ENCODE data around the gene SSBP1.

DNA sequence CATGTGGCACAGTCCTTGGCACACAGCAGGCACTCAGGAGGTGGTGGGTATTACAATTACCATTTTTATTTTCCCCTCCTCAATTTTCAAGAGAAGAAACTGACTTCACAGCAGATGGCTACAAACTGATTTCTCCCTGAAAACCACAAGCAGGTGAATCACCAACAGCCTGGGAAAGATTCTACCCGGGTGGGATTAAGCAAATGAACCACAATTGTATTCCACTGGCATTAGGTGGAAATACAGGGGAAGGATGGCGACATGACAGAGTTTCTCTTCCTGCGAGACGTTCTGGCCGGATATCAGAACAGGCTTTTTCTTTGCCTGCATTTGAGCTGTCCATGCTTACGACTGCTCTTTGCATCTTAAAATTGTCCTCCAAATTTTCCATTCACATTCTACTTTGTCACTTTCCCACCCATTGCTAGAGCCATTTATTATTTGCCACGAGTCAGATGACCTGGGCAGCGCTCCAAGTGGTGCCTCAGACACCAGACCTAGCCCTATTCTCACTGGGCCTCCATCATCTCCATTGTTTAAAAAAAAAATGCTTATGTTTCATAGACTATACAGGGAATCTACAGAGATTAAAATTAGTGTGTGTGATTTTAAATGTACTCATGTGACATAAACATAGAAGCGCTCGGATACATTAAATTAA is 40.8 kb upstream of the SSBP1 start:
- TF ChIP-seq CREB1 (IDR thresholded peaks at IDR 0.05; ENCODE audit: low read depth), result no peak
- TF ChIP-seq, protein P1, sequence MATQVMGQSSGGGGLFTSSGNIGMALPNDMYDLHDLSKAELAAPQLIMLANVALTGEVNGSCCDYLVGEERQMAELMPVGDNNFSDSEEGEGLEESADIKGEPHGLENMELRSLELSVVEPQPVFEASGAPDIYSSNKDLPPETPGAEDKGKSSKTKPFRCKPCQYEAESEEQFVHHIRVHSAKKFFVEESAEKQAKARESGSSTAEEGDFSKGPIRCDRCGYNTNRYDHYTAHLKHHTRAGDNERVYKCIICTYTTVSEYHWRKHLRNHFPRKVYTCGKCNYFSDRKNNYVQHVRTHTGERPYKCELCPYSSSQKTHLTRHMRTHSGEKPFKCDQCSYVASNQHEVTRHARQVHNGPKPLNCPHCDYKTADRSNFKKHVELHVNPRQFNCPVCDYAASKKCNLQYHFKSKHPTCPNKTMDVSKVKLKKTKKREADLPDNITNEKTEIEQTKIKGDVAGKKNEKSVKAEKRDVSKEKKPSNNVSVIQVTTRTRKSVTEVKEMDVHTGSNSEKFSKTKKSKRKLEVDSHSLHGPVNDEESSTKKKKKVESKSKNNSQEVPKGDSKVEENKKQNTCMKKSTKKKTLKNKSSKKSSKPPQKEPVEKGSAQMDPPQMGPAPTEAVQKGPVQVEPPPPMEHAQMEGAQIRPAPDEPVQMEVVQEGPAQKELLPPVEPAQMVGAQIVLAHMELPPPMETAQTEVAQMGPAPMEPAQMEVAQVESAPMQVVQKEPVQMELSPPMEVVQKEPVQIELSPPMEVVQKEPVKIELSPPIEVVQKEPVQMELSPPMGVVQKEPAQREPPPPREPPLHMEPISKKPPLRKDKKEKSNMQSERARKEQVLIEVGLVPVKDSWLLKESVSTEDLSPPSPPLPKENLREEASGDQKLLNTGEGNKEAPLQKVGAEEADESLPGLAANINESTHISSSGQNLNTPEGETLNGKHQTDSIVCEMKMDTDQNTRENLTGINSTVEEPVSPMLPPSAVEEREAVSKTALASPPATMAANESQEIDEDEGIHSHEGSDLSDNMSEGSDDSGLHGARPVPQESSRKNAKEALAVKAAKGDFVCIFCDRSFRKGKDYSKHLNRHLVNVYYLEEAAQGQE (IDR thresholded peaks at IDR 0.05; ENCODE audit: low read depth), result no peak
- TF ChIP-seq TAF1 (IDR thresholded peaks at IDR 0.05; ENCODE audit: low read depth), result no peak
- TF ChIP-seq, protein P2, sequence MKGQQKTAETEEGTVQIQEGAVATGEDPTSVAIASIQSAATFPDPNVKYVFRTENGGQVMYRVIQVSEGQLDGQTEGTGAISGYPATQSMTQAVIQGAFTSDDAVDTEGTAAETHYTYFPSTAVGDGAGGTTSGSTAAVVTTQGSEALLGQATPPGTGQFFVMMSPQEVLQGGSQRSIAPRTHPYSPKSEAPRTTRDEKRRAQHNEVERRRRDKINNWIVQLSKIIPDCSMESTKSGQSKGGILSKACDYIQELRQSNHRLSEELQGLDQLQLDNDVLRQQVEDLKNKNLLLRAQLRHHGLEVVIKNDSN (IDR thresholded peaks at IDR 0.05), result no peak
- no peak for TF ChIP-seq MAX (IDR thresholded peaks at IDR 0.05)
- no peak for TF ChIP-seq EP300 (IDR thresholded peaks at IDR 0.05; ENCODE audit: borderline replicate concordance)
- no peak for TF ChIP-seq YY1 (IDR thresholded peaks at IDR 0.05; ENCODE audit: low read depth)
- TF ChIP-seq EGR1 (IDR thresholded peaks at IDR 0.05), result no peak
- TF ChIP-seq RAD21 (IDR thresholded peaks at IDR 0.05; ENCODE audit: low read depth), result no peak
- no peak for TF ChIP-seq TEAD4 (IDR thresholded peaks at IDR 0.05)
- TF ChIP-seq ZBTB7A (IDR thresholded peaks at IDR 0.05; ENCODE audit: low read depth), result no peak
- no peak for TF ChIP-seq FOXM1 (IDR thresholded peaks at IDR 0.05; ENCODE audit: borderline replicate concordance, low read depth)
- TF ChIP-seq CEBPB (IDR thresholded peaks at IDR 0.05), result no peak
- TF ChIP-seq TCF12 (IDR thresholded peaks at IDR 0.05; ENCODE audit: low read depth), result no peak
